VCaP (cell line): Measurements from ENCODE around the gene USP8.
"Not testable (repeated sequence)": the region's sequence is repeated elsewhere in the genome, so short reads cannot be mapped to it uniquely, and the experiment has no call there.

Source experiments
- H3K27ac ChIP-seq: fragments of 450-650 bp; 2 replicates; pipeline ENCODE4 v1.5.1; 2017
- TF ChIP-seq, protein P1 (sequence below): fragments of 450-650 bp; conservative IDR thresholded peaks from 2 replicates; pipeline ENCODE4 v1.5.1; 2017; ENCODE audit warnings: mild to moderate bottlenecking, moderate library complexity

USP8 gene

DNA sequence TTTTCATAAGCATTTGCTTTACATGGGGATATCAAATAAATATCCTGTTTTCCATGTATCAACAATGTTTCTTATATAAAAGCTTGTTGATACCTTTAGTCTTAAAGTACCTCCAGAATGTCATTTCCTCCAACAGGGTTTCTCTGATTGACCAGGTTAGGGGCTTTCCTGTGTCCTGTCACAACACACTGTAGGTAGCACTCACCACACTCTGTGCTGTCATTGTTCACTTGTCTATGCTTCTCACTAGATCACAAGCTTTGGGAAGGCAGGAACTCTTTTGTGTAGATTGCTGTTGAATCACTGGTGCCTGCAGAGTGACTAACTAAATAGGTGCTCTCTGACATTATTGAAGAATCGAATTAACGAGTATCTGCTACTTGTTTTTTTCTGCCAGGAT is 72.5 kb downstream of the USP8 start:
- H3K27ac ChIP-seq = no peak overlapping the region
- TF ChIP-seq, protein P1, sequence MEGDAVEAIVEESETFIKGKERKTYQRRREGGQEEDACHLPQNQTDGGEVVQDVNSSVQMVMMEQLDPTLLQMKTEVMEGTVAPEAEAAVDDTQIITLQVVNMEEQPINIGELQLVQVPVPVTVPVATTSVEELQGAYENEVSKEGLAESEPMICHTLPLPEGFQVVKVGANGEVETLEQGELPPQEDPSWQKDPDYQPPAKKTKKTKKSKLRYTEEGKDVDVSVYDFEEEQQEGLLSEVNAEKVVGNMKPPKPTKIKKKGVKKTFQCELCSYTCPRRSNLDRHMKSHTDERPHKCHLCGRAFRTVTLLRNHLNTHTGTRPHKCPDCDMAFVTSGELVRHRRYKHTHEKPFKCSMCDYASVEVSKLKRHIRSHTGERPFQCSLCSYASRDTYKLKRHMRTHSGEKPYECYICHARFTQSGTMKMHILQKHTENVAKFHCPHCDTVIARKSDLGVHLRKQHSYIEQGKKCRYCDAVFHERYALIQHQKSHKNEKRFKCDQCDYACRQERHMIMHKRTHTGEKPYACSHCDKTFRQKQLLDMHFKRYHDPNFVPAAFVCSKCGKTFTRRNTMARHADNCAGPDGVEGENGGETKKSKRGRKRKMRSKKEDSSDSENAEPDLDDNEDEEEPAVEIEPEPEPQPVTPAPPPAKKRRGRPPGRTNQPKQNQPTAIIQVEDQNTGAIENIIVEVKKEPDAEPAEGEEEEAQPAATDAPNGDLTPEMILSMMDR = no peak

DNA sequence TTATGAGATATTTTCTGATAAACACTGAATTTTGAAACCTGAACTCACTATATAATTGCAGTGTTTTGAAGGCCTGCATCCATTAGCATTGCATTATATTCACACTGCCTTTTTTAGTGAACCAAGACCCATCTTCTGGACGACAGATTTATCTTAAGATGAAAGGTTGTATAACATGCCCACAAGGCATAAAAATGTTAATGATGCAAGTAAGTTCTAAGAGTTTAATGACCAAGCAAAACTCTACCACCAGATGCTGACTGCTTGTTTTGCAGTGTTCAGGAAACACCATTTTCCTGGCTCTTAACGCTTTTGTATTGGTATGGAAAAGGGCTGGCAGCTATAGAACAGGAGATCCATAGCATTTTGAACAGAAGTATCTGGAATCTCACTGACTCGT is 76.1 kb downstream of the USP8 start:
- H3K27ac ChIP-seq = peak overlapping the region; percentile 86

DNA sequence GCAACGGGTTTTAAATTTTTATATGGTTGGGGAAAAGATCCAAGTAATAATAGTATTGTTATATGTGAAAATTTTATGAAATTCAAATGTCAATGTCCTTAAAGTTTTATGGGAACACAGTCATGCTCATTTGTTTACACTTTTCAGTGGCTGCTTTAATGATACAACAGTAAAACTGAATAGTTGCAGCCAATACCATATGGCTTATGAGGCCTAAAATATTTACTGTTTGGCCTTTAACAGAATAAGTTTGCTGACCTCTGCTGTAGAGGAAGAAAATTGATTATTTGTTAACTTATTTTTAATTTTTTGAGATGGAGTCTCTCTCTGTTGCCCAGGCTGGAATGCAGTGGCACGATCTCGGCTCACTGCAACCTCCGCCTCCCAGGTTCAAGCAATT is 77.6 kb downstream of the USP8 start:
- peak overlapping the region; percentile 86 for H3K27ac ChIP-seq
- TF ChIP-seq, protein P1 = peak; percentile 47

More for the DNA sequence above, 76.1 kb downstream of the USP8 start:
- TF ChIP-seq, protein P1 = no peak

DNA sequence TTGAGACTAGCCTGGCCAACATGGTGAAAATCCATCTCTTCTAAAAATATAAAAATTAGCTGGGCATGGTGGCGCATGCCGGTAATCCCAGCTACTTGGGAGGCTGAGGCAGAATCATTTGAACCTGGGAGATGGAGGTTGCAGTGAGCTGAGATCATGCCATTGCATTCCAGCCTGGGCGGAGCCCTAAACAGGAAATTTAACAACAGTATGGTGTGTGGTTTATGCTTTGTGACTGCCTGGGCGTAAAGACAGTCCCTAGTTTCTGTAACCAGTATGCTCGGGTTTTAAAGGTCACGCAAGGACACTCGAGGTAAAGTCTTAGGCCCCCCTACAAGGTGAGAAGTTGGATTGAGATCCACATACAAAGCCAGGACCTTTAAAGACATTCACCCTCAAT is 78.9 kb downstream of the USP8 start:
- H3K27ac ChIP-seq = peak overlapping the region; percentile 86; the same call in 1 of the 2 replicates
- TF ChIP-seq, protein P1 = no peak

DNA sequence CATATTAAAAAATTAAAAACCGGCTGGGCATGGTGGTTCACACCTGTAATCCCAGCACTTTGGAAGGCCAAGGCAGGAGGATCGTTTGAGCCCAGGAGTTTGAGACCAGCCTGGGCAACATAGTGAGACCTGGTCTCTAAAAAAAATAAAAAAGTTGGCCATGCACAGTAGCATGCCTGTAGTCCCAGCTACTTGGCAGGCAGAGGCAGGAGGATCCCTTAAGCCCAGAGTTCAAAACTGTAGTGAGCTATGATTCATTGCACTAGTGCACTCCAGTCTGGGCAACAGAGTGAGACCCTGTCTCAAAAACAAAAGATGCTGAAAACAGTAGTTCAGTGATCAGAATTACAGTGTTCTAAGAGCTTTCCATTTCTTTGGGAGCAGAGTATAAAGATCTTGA is 81.5 kb downstream of the USP8 start:
- not testable (repeated sequence) for H3K27ac ChIP-seq

DNA sequence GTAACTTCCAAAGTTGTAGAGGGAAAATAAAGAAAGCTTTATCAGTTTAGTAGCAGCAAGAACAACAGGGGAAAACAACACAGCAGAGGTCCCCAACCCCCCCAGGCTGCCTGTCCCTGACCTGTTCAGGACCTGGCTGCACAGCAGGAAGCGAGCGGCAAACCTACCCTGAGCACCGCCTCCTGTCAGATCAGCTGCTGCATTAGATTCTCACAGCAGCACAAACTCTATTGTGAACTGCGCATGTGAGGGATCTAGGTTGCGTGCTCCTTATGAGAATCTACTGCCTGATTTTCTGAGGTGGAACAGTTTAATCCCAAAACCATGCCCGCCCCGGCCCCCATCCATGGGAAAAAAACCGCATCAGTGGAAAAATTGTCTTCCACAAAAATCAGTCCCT is 81.9 kb downstream of the USP8 start:
- peak overlapping the region; percentile 16; the same call in 1 of the 2 replicates for H3K27ac ChIP-seq
- TF ChIP-seq, protein P1 = no peak

DNA sequence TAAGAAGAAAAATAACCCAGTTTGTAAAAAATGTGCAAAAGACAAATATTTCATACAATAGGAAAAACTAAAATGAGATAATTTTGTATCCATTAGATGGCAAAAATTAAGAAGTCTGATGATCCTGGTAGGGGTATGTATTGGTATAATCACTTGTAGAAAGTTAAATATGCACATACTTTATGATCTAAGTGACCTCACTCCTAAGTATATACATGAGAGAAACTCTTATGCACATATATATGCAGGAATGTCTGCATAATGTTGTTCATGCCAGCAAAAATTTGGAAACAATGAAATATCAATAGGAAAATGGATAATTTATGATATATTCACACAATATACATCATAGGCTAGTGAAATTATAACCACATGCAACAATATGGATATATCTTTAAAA is 88.8 kb downstream of the USP8 start:
- TF ChIP-seq, protein P1 = no peak
- H3K27ac ChIP-seq = no peak overlapping the region

DNA sequence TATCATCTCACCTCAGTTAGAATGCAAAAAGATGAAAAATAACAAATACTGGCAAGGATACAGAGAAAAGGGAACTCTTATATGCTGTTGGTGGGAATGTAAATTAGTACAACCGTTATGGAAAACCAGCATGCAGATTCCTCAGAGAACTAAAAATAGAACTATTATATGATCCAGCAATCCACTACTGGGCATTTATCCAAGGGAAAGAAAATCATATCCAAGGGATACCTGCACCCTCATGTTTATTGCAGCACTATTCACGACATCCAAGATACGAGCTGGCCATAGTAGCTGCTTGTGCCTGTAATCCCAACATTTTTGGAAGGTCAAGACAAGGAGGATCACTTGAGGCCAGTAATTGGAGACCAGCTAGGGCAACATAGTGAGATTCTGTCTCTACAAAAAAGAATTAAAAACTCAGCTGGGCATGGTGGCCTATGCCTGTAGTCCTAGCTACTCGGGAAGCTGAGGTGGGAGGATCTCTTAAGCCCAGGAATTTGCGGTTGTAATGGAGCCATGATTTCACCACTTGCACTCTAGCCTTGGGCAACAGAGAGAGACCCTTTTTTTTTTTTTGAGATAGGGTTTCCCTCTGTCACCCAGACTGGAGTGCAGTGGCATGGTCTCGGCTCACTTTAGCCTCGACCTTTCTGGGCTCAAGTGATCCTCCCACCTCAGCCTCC is 95.7 kb downstream of the USP8 start:
- TF ChIP-seq, protein P1 = no peak
- no peak overlapping the region for H3K27ac ChIP-seq
